Uterus (tissue), 4 donors: ENCODE data around the gene ABCC4. TPM values are rescaled to one million over a fixed set of nuclear protein-coding genes. Genes with fewer than 3 reads are reported as not detected.

Source experiments
- DNase-seq, 2 donors: peaks; one replicate each; pipeline ENCODE4 v3.0.0-alpha.2; 2019 to 2020
- H3K27ac ChIP-seq, 2 donors: fragments of 200-600 bp; sonication (generic); 1 replicate in 1 of 2; 2 replicates in 1 of 2; pipeline ENCODE4 v1.5.1; 2016 to 2018
- H3K27me3 ChIP-seq, 2 donors: fragments of 200-600 bp; sonication (generic); one replicate each; pipeline ENCODE4 v1.5.1; 2018 to 2019; ENCODE audit warnings: control low read depth in 1 of 2
- H3K36me3 ChIP-seq, 2 donors: fragments of 200-600 bp; sonication (generic); one replicate each; pipeline ENCODE4 v1.5.1; 2019; ENCODE audit warnings: control low read depth in 1 of 2
- H3K4me1 ChIP-seq, 2 donors: fragments of 200-600 bp; sonication (generic); one replicate each; pipeline ENCODE4 v1.5.1; 2018 to 2019; ENCODE audit warnings: control low read depth in 1 of 2
- H3K4me3 ChIP-seq, 2 donors: fragments of 200-600 bp; sonication (generic); 1 replicate in 1 of 2; 2 replicates in 1 of 2; pipeline ENCODE4 v1.5.1; 2018 to 2019; ENCODE audit warnings: mild to moderate bottlenecking in 1 of 2
- H3K9me3 ChIP-seq, 2 donors: fragments of 200-600 bp; sonication (generic); one replicate each; pipeline ENCODE4 v1.5.1; 2019; ENCODE audit warnings: control low read depth in 1 of 2
- CTCF ChIP-seq, 4 experiments: fragments of 200-600 bp in 2 of 4; fragments of 450-650 bp in 2 of 4; sonication (generic) in 2 of 4; IDR thresholded peaks; one replicate each; pipeline ENCODE4 v1.5.1; 2016 to 2019; ENCODE audit warnings: antibody characterized with exemption in 4 of 4, mild to moderate bottlenecking in 2 of 4, moderate library complexity in 1 of 4
- POLR2A ChIP-seq, 2 donors: fragments of 450-650 bp; IDR thresholded peaks; one replicate each; pipeline ENCODE4 v1.6.1; 2016; ENCODE audit warnings: antibody characterized with exemption in 2 of 2, mild to moderate bottlenecking in 1 of 2, moderate library complexity in 1 of 2
- intact Hi-C: fragments of 100-400 bp; cut with DNase I; formaldehyde crosslinking; loops from one replicate; pipeline ENCODE4 v1.15.1; 2023; ENCODE audit warnings: low total_unique reads
- total RNA-seq, 4 donors: library from RNA; depleted of rRNA in 3 of 4; stranded (reverse); fragments of >200 nt in 3 of 4; gene quantifications; one replicate each; pipeline versions ENCODE4 v1.1.0 to v1.2.4, GENCODE V29; 2014 to 2023
- donor health status: DM: yes; HTN: yes; CAD: no.

Gene ABCC4
- total RNA-seq, 4 donors from 2014 or later, result 13.8 to 37.7 (median 25.3) TPM

GRCh38 chr13:95136638-95137037, 164.6 kb downstream of the ABCC4 start:
- H3K9me3 ChIP-seq, result no peaks in the 10 kb centered on the region
- no peaks in the 10 kb centered on the region for H3K36me3 ChIP-seq
- H3K27ac ChIP-seq, result no peak overlapping the region
- H3K27me3 ChIP-seq, result no peaks in the 10 kb centered on the region
- no peak overlapping the region for H3K4me3 ChIP-seq
- TF ChIP-seq POLR2A (IDR thresholded peaks at IDR 0.05) (no peak), CTCF (IDR thresholded peaks at IDR 0.05) (no peak)
- no peaks in the 10 kb centered on the region for H3K4me1 ChIP-seq
- intact Hi-C loops, result no loop called here
- DNase-seq, result no peak

- Histone ChIP-seq H3K4me1 (no peaks in the 10 kb centered on the region), H3K9me3 (no peaks in the 10 kb centered on the region), H3K27ac (no peak overlapping the region), H3K4me3 (no peak overlapping the region), H3K27me3 (no peaks in the 10 kb centered on the region), H3K36me3 (no peaks in the 10 kb centered on the region)
- no peak for DNase-seq
- TF ChIP-seq CTCF (IDR thresholded peaks at IDR 0.05), result no peak
- no peak for TF ChIP-seq POLR2A (IDR thresholded peaks at IDR 0.05)
- intact Hi-C loops, result no loop called here
Measured at GRCh38 chr13:95133498-95133897, 167.8 kb downstream of the ABCC4 start.

- Histone ChIP-seq H3K4me3 (no peak overlapping the region), H3K27ac (no peak overlapping the region), H3K9me3 (no peaks in the 10 kb centered on the region), H3K27me3 (no peaks in the 10 kb centered on the region), H3K4me1 (no peaks in the 10 kb centered on the region), H3K36me3 (no peaks in the 10 kb centered on the region)
- DNase-seq, result no peak
- no peak for TF ChIP-seq CTCF (IDR thresholded peaks at IDR 0.05)
- TF ChIP-seq POLR2A (IDR thresholded peaks at IDR 0.05), result no peak
- intact Hi-C loops, result no loop called here
Measured at GRCh38 chr13:95129004-95129403, 172.2 kb downstream of the ABCC4 start.

- Histone ChIP-seq H3K4me1 (no peaks in the 10 kb centered on the region), H3K27ac (no peak overlapping the region), H3K9me3 (no peaks in the 10 kb centered on the region), H3K36me3 (no peaks in the 10 kb centered on the region), H3K4me3 (no peak overlapping the region), H3K27me3 (no peaks in the 10 kb centered on the region)
- TF ChIP-seq POLR2A (IDR thresholded peaks at IDR 0.05), result no peak
- no peak for TF ChIP-seq CTCF (IDR thresholded peaks at IDR 0.05)
- DNase-seq, result no peak
- intact Hi-C loops, result no loop called here
Measured at GRCh38 chr13:95128045-95128643, 173.1 kb downstream of the ABCC4 start.

- Histone ChIP-seq H3K9me3 (no peaks in the 10 kb centered on the region), H3K4me1 (no peaks in the 10 kb centered on the region), H3K36me3 (no peaks in the 10 kb centered on the region), H3K27ac (no peak overlapping the region), H3K27me3 (no peaks in the 10 kb centered on the region), H3K4me3 (no peak overlapping the region)
- no peak for TF ChIP-seq POLR2A (IDR thresholded peaks at IDR 0.05)
- no peak for TF ChIP-seq CTCF (IDR thresholded peaks at IDR 0.05)
- intact Hi-C loops, result no loop called here
- DNase-seq, result no peak
Measured at GRCh38 chr13:95124959-95125358, 176.3 kb downstream of the ABCC4 start.
